NCI-H774 (cell line): ENCODE results near the gene INPP5A.
"Not testable (repeated sequence)": the region's sequence is repeated elsewhere in the genome, so short reads cannot be mapped to it uniquely, and the experiment has no call there.

ENCODE experiments used
- DNase-seq: peaks from one replicate; lab custom pipeline; 2025; lab: John Stamatoyannopoulos, UW

Gene INPP5A

GRCh38 chr10:132662186-132662920 is 124.8 kb downstream of the INPP5A start:
- DNase-seq = no peak

GRCh38 chr10:132663666-132664365 is 126.2 kb downstream of the INPP5A start:
- no peak for DNase-seq

GRCh38 chr10:132664407-132664806 is 126.8 kb downstream of the INPP5A start:
- no peak for DNase-seq

GRCh38 chr10:132664883-132665282 is 127.3 kb downstream of the INPP5A start:
- DNase-seq = no peak

GRCh38 chr10:132665946-132666704 is 128.5 kb downstream of the INPP5A start:
- no peak for DNase-seq

GRCh38 chr10:132666705-132667341 is 129.2 kb downstream of the INPP5A start:
- no peak for DNase-seq

- no peak for DNase-seq
Measured at GRCh38 chr10:132667342-132668047, 129.9 kb downstream of the INPP5A start.

GRCh38 chr10:132668048-132668394 is 130.4 kb downstream of the INPP5A start:
- no peak for DNase-seq

GRCh38 chr10:132669208-132669861 is 131.7 kb downstream of the INPP5A start:
- DNase-seq = no peak

- DNase-seq = no peak
Measured at GRCh38 chr10:132670546-132671227, 133.1 kb downstream of the INPP5A start.

- DNase-seq = no peak
Measured at GRCh38 chr10:132671228-132672154, 133.9 kb downstream of the INPP5A start.

GRCh38 chr10:132673746-132674145 is 136.2 kb downstream of the INPP5A start:
- DNase-seq = not testable (repeated sequence)

- DNase-seq = no peak
Measured at GRCh38 chr10:132674311-132674710, 136.7 kb downstream of the INPP5A start.

- no peak for DNase-seq
Measured at GRCh38 chr10:132675031-132675740, 137.6 kb downstream of the INPP5A start.

GRCh38 chr10:132676193-132676891 is 138.8 kb downstream of the INPP5A start:
- no peak for DNase-seq

- DNase-seq = no peak
Measured at GRCh38 chr10:132677096-132677472, 139.5 kb downstream of the INPP5A start.

- DNase-seq = no peak
Measured at GRCh38 chr10:132677473-132678227, 140.1 kb downstream of the INPP5A start.
